ENCODE data around the gene DSPP.
"Not testable (repeated sequence)": the region's sequence is repeated elsewhere in the genome, so short reads cannot be mapped to it uniquely, and the experiment has no call there.

Gene DSPP

GRCh38 chr4:87608229-87608628 lies at the start of gene DSPP:
Gene DSPP, plus strand, starts transcription at chr4:87608529. Its CDS starts 2,380 bp downstream, at chr4:87610909.
- no peak for DNase-seq

- DNase-seq: no peak
Measured at GRCh38 chr4:87559090-87559837, 49.1 kb upstream of the DSPP start.

- DNase-seq: no peak
Measured at GRCh38 chr4:87560802-87561201, 47.5 kb upstream of the DSPP start.

GRCh38 chr4:87565746-87566145 lies 42.6 kb upstream of the DSPP start:
- no peak for DNase-seq

- no peak for DNase-seq
Measured at GRCh38 chr4:87566276-87566675, 42.1 kb upstream of the DSPP start.

GRCh38 chr4:87567191-87567590 lies 41.1 kb upstream of the DSPP start:
- no peak for DNase-seq

- no peak for DNase-seq
Measured at GRCh38 chr4:87570290-87570805, 38.0 kb upstream of the DSPP start.

GRCh38 chr4:87574376-87574775 lies 34.0 kb upstream of the DSPP start:
- not testable (repeated sequence) for DNase-seq

GRCh38 chr4:87574996-87575395 lies 33.3 kb upstream of the DSPP start:
- no peak for DNase-seq

GRCh38 chr4:87575408-87575807 lies 32.9 kb upstream of the DSPP start:
- DNase-seq: no peak

- DNase-seq: no peak
Measured at GRCh38 chr4:87575983-87576382, 32.3 kb upstream of the DSPP start.

GRCh38 chr4:87579478-87579877 lies 28.9 kb upstream of the DSPP start:
- DNase-seq: no peak

- DNase-seq: no peak
Measured at GRCh38 chr4:87580057-87580456, 28.3 kb upstream of the DSPP start.

GRCh38 chr4:87584222-87584908 lies 24.0 kb upstream of the DSPP start:
- no peak for DNase-seq

- DNase-seq: no peak
Measured at GRCh38 chr4:87589531-87589930, 18.8 kb upstream of the DSPP start.

- no peak for DNase-seq
Measured at GRCh38 chr4:87592124-87592523, 16.2 kb upstream of the DSPP start.

GRCh38 chr4:87601361-87601760 lies 7.0 kb upstream of the DSPP start:
- no peak for DNase-seq

GRCh38 chr4:87614292-87614890 lies 6.1 kb downstream of the DSPP start:
- no peak for DNase-seq

GRCh38 chr4:87616268-87616667 lies 7.9 kb downstream of the DSPP start:
- no peak for DNase-seq

GRCh38 chr4:87620086-87620485 lies 11.8 kb downstream of the DSPP start:
- no peak for DNase-seq

GRCh38 chr4:87620491-87620890 lies 12.2 kb downstream of the DSPP start:
- DNase-seq: no peak

GRCh38 chr4:87622303-87622702 lies 14.0 kb downstream of the DSPP start:
- no peak for DNase-seq

GRCh38 chr4:87624698-87625097 lies 16.4 kb downstream of the DSPP start:
- no peak for DNase-seq

- no peak for DNase-seq
Measured at GRCh38 chr4:87631668-87632067, 23.3 kb downstream of the DSPP start.

All from 8988T (cell line).